Measurements from ENCODE around the gene DMD.
A peak's percentile ranks its signal among the peaks of the same experiment; 100 is the strongest.

The DMD gene

GRCh38 chrX:31255310-31256033 lies 1955.9 kb downstream of the DMD start:
- DNase-seq, result no peak

DNA sequence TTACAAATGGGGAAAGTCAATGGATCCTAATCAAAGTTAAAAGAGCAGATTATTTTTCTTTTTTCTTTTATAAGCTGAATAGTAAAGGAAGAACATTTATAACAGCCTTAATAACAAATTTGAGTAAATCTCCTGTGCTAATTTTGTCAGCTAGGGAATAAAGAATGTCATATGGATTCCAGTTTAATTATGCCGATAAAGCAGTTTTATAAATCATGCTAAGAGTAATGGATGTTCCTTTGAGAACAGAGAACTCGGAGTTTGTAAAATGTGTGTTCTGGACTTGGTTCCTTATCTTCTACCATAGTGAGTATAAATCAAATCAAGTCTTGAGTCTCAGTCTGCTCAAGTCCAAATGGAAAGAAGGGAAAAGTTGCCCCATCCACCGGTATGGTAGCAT lies 1959.2 kb downstream of the DMD start:
- no peak for DNase-seq

- no peak for DNase-seq
Measured at GRCh38 chrX:31251336-31251735, 1960.0 kb downstream of the DMD start.

- DNase-seq, result no peak
Measured at GRCh38 chrX:31245714-31246113, 1965.6 kb downstream of the DMD start.

DNA sequence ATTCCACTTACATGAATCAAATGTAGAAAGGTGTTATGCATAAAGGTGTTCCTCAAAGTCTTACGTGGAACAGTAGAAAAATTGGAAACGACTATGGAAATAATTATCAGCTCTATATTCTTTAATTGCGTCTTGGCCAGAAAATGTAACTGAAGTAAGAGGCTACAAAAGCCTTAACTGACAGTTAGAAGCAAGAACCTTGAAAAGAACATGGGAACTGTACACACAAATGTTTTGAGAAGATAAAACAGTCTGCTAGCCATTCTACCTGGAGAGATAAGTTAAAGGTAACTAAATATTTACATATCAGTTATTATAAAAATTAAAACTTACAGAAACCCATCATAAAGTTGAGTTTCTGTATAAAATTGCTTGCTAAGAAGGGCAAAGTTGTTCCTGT lies 1967.5 kb downstream of the DMD start:
- no peak for DNase-seq

DNA sequence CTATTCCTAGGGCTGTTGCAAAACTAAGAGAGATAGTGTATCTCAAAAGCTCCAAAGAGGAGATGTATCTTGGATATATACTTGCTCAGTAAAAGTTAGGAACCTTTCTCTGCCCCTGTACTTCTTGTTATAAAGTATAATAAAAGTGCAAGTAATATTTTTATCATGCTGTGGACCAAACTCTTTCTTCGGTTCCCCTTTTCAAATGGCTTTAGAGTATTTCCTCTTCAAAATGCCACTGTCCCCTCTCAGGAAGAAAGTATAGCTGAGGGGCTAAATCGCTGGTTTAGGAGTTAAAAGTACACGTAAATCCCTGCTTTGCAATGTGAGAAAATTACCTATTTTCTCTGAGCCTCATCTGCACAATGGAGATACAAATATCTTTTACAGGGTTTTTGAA lies 1970.4 kb downstream of the DMD start:
- DNase-seq, result no peak

DNA sequence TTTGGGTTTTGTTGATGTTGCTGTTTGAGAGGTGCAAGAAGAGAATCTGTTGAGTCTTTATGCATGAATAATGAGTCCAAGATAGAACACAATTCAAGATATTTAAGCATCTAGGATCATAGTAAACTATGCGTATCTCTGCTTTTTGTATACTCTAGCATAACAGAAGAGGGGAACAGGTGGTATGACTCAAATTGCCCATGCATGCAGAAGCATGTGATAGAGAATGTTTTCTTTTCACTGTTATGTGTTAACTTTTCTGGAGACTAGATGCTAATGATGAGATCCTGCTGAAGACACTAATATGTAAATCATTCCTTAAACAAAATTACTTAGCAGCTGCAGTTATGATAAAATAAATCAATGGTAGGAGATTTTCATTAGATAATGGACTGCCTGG lies 1974.2 kb downstream of the DMD start:
- DNase-seq, result no peak

- DNase-seq, result no peak
Measured at GRCh38 chrX:31236231-31236630, 1975.1 kb downstream of the DMD start.

GRCh38 chrX:31233941-31234496 lies 1977.3 kb downstream of the DMD start:
- no peak for DNase-seq

- peak; percentile 86 for DNase-seq
Measured at GRCh38 chrX:31232506-31232905, 1978.8 kb downstream of the DMD start.

DNA sequence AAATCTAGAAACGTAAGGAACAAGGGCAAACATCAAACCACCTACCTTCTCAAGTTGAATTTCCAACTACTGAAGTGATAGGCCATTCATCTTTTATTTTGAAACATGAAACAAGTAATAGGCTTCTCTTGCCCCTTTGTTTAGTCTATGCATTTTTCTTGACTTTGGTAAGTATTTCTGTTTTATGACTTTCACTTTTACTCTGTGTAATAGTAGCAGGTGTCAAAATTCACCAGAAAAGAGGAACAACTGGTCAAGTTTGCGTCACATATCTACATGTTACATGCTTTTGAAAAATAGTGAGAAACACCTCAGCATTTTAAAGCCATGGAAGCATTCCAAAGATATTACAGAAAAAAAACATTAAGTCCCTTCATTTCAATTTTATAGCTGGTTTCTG lies 1982.4 kb downstream of the DMD start:
- no peak for DNase-seq

GRCh38 chrX:31228415-31228832 lies 1982.9 kb downstream of the DMD start:
- DNase-seq, result no peak

GRCh38 chrX:31227250-31227649 lies 1984.1 kb downstream of the DMD start:
- no peak for DNase-seq

DNA sequence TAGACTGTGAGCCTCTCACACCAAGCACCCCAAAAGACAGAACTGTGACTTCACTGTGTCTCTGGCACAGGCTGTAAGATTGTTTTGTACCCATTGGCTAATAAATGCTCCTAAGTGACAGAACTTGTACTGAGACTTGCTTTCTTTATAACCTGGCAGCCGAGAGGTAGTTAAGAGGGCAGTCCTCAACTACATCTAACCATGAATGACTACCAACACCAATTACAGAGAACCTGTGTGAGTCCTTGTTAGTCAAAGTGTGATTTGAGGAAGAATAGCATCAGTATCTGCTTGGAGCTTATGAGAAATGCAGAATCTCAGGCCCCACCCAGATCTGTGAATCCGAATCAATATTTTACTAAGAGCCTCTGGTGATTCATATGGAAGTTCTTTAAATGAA lies 1985.5 kb downstream of the DMD start:
- DNase-seq, result no peak

DNA sequence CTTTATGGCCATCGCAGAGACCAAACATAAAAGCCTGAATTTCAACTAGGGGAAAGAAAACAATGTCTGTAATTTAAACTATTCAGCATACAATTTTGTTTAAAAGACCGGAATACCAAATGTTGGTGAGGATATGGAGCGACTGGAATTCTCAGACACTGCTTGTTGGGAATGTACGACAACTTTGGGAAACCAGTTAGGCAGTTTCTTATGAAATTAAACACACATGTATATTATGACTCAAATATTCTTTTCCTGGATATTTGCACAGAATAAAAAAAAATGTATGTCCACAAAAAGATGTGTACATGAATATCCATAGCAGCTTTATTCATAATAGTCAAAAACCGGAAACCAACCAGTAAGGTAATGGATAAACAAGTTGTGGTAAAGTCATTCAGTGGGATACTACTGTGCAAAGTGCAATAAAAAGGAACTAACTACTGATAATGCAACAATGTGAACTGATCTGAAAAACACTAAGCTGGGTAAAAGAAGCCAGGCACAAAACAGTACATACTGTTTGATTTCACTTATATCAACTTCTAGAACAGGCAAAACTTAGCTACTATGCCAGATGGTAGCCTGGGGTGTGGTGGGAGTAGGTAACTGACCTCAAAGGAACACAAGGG lies 1986.9 kb downstream of the DMD start:
- DNase-seq, result no peak

GRCh38 chrX:31223817-31224216 lies 1987.5 kb downstream of the DMD start:
- DNase-seq, result no peak

GRCh38 chrX:31222946-31223345 lies 1988.4 kb downstream of the DMD start:
- DNase-seq, result no peak

DNA sequence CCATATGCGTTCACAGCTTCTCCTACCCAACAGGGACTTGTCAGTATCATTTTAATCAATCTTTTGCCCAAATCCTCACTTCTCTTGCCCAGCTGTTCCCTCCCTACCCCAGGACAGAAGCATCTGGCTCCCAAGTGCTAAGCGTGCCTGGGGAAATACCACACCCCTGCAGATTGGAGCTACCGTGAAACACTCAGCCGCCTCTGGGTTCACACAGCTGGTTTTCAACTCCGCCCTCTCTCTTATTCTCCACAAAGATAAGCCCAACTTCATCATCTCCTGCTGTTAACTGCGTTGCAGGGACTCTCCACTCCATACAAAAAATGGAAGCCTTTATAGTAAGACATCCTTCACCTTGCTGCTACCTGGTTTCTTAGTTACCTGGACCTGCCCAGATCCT lies 1992.2 kb downstream of the DMD start:
- no peak for DNase-seq

GRCh38 chrX:31217084-31217483 lies 1994.3 kb downstream of the DMD start:
- no peak for DNase-seq

GRCh38 chrX:31215277-31215815 lies 1996.0 kb downstream of the DMD start:
- DNase-seq, result no peak

DNA sequence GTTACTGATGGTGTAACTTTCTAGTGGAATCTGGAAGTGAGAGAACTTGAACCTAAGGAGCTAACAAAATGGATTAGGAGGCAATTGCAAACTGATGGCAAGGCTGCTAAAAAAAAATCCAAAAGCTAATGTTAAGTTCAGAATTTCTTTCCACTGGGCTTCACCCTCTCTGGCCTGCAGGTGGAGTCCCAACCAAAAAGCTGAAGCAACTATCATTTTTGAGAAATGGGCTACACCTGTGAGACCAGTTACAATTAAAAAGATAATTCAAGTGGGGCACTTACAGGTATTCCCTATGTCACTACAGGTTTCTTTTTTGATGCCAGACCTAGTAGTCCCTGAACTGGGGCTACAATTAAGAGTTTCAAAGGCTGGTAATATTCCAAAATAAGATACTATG lies 1997.4 kb downstream of the DMD start:
- peak; percentile 6 for DNase-seq

DNA sequence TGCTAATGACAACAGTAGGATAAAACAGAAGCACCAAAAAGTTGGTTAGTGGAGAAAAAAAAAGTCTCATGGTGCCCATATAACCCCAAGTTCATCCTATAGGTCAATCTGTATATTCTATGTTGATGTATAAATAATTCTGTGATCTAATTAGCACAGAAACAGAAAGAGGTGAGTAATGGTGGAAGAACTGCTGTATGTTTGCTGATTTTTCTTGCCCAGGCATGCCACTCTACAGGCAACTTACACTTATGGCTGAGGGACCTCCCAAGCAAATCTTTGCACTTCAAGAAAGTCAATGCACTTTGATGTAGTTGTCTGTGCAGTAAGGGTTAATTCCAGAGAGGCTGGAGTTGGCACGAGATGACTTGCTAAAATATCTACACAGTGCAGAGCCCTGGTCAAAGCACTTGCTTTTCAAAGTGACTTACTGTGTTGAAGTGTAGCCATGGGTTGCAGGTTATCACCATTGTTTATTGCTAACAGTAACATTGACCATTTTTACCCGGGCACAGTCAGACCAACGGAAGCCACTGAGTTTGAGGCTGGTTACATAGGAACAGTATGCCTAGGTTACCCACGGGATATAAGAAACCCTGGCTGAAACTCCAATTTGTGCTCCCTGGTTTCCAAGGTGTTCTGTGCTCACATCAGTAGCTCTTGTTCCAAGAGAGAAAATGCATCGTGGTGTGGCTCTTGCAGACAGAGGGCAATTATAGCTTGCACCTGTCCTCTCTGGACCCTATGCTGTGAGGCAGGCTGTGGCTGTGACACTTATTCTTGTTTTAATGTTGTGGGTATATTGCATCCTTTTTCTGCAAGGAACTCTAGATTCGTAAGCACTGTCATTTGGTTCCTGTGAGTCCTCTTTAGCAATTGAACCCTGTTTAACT lies 1998.2 kb downstream of the DMD start:
- no peak for DNase-seq

DNA sequence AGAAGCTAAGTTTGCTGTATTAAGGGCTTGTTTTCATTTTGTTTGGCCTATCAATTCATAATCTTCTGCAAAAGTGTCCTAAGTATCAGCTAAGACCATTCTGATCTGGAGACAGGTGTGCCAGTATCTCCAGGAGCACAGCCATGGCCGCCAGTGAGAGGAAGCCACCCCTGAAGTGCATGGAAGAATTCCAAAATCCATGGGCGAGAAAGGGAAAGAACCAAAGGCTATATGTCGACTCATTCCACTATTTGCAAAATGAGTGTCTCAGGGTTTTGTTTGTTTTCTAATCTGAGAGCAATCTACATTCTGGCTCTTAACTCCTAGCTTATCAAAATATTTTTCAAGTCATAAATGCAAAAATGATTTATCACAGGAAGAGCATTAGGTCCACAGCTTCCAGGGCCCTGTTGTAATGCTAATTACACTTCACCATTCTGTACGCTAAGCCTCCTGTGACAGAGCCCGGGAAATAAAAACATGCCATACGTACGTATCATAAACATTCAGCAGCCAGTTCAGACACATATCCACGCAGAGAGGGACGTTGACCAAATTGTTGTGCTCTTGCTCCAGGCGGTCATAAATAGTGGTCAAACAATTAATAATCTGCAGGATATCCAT lies 2002.2 kb downstream of the DMD start:
- no peak for DNase-seq

Measured in NCI-H82 (cell line).